ENCODE data around the gene GALNT9.

Gene GALNT9

GRCh38 chr12:132343294-132344004 lies 14.1 kb upstream of the GALNT9 start:
- H3K4me1 ChIP-seq (ENCODE audit: control insufficient read depth, insufficient read depth, low read length) = no peaks in the 10 kb centered on the region
- no peak overlapping the region for H3K4me3 ChIP-seq (ENCODE audit: insufficient read depth, low read depth, low read length)
- H3K9me3 ChIP-seq (ENCODE audit: control insufficient read depth, low read length) = peaks cover 2% of the 10 kb centered on the region
- no peaks in the 10 kb centered on the region for H3K36me3 ChIP-seq (ENCODE audit: control insufficient read depth, insufficient read depth, low read length)
- WGBS, 2 experiments = 84 to 86% methylated on average over 23 of the region's 23 CpGs
- H3K27ac ChIP-seq (ENCODE audit: insufficient read depth, low read depth, low read length, poor library complexity, severe bottlenecking) = no peak overlapping the region
- no peaks in the 10 kb centered on the region for H3K27me3 ChIP-seq (ENCODE audit: control insufficient read depth, insufficient read depth, low read length, poor library complexity, severe bottlenecking)

GRCh38 chr12:132342251-132343227 lies 13.2 kb upstream of the GALNT9 start:
- H3K9me3 ChIP-seq (ENCODE audit: control insufficient read depth, low read length) = no peaks in the 10 kb centered on the region
- no peak overlapping the region for H3K4me3 ChIP-seq (ENCODE audit: insufficient read depth, low read depth, low read length)
- no peaks in the 10 kb centered on the region for H3K4me1 ChIP-seq (ENCODE audit: control insufficient read depth, insufficient read depth, low read length)
- H3K27me3 ChIP-seq (ENCODE audit: control insufficient read depth, insufficient read depth, low read length, poor library complexity, severe bottlenecking) = no peaks in the 10 kb centered on the region
- no peak overlapping the region for H3K27ac ChIP-seq (ENCODE audit: insufficient read depth, low read depth, low read length, poor library complexity, severe bottlenecking)
- 74% methylated on average over 24 of the region's 24 CpGs for WGBS, 2 experiments
- H3K36me3 ChIP-seq (ENCODE audit: control insufficient read depth, insufficient read depth, low read length) = no peaks in the 10 kb centered on the region

- 88% methylated on average over 40 of the region's 40 CpGs for WGBS, 2 experiments
- Histone ChIP-seq H3K27ac (ENCODE audit: insufficient read depth, low read depth, low read length, poor library complexity, severe bottlenecking) (no peak overlapping the region), H3K36me3 (ENCODE audit: control insufficient read depth, insufficient read depth, low read length) (no peaks in the 10 kb centered on the region), H3K4me1 (ENCODE audit: control insufficient read depth, insufficient read depth, low read length) (no peaks in the 10 kb centered on the region), H3K27me3 (ENCODE audit: control insufficient read depth, insufficient read depth, low read length, poor library complexity, severe bottlenecking) (no peaks in the 10 kb centered on the region), H3K9me3 (ENCODE audit: control insufficient read depth, low read length) (peaks cover 2% of the 10 kb centered on the region), H3K4me3 (ENCODE audit: insufficient read depth, low read depth, low read length) (no peak overlapping the region)
Measured at GRCh38 chr12:132341318-132342050, 12.1 kb upstream of the GALNT9 start.

- H3K36me3 ChIP-seq (ENCODE audit: control insufficient read depth, insufficient read depth, low read length) = no peaks in the 10 kb centered on the region
- 91 to 92% methylated on average over 43 of the region's 43 CpGs for WGBS, 2 experiments
- H3K27me3 ChIP-seq (ENCODE audit: control insufficient read depth, insufficient read depth, low read length, poor library complexity, severe bottlenecking) = no peaks in the 10 kb centered on the region
- no peak overlapping the region for H3K27ac ChIP-seq (ENCODE audit: insufficient read depth, low read depth, low read length, poor library complexity, severe bottlenecking)
- peaks cover 8% of the 10 kb centered on the region for H3K9me3 ChIP-seq (ENCODE audit: control insufficient read depth, low read length)
- no peak overlapping the region for H3K4me3 ChIP-seq (ENCODE audit: insufficient read depth, low read depth, low read length)
- no peaks in the 10 kb centered on the region for H3K4me1 ChIP-seq (ENCODE audit: control insufficient read depth, insufficient read depth, low read length)
Measured at GRCh38 chr12:132340266-132341035, 11.1 kb upstream of the GALNT9 start.

GRCh38 chr12:132339856-132340255 lies 10.5 kb upstream of the GALNT9 start:
- no peaks in the 10 kb centered on the region for H3K4me1 ChIP-seq (ENCODE audit: control insufficient read depth, insufficient read depth, low read length)
- H3K9me3 ChIP-seq (ENCODE audit: control insufficient read depth, low read length) = peaks cover 14% of the 10 kb centered on the region
- 91 to 93% methylated on average over 17 of the region's 17 CpGs for WGBS, 2 experiments
- H3K27ac ChIP-seq (ENCODE audit: insufficient read depth, low read depth, low read length, poor library complexity, severe bottlenecking) = no peak overlapping the region
- H3K4me3 ChIP-seq (ENCODE audit: insufficient read depth, low read depth, low read length) = no peak overlapping the region
- H3K36me3 ChIP-seq (ENCODE audit: control insufficient read depth, insufficient read depth, low read length) = no peaks in the 10 kb centered on the region
- no peaks in the 10 kb centered on the region for H3K27me3 ChIP-seq (ENCODE audit: control insufficient read depth, insufficient read depth, low read length, poor library complexity, severe bottlenecking)

- Histone ChIP-seq H3K36me3 (ENCODE audit: control insufficient read depth, insufficient read depth, low read length) (no peaks in the 10 kb centered on the region), H3K4me3 (ENCODE audit: insufficient read depth, low read depth, low read length) (no peak overlapping the region), H3K4me1 (ENCODE audit: control insufficient read depth, insufficient read depth, low read length) (no peaks in the 10 kb centered on the region), H3K27ac (ENCODE audit: insufficient read depth, low read depth, low read length, poor library complexity, severe bottlenecking) (no peak overlapping the region), H3K9me3 (ENCODE audit: control insufficient read depth, low read length) (peaks cover 16% of the 10 kb centered on the region), H3K27me3 (ENCODE audit: control insufficient read depth, insufficient read depth, low read length, poor library complexity, severe bottlenecking) (no peaks in the 10 kb centered on the region)
- 91 to 93% methylated on average over 24 of the region's 24 CpGs for WGBS, 2 experiments
Measured at GRCh38 chr12:132338781-132339180, 9.4 kb upstream of the GALNT9 start.

GRCh38 chr12:132338311-132338710 lies 8.9 kb upstream of the GALNT9 start:
- H3K4me3 ChIP-seq (ENCODE audit: insufficient read depth, low read depth, low read length) = no peak overlapping the region
- no peaks in the 10 kb centered on the region for H3K27me3 ChIP-seq (ENCODE audit: control insufficient read depth, insufficient read depth, low read length, poor library complexity, severe bottlenecking)
- H3K4me1 ChIP-seq (ENCODE audit: control insufficient read depth, insufficient read depth, low read length) = no peaks in the 10 kb centered on the region
- 89 to 91% methylated on average over 20 of the region's 20 CpGs for WGBS, 2 experiments
- H3K27ac ChIP-seq (ENCODE audit: insufficient read depth, low read depth, low read length, poor library complexity, severe bottlenecking) = no peak overlapping the region
- H3K9me3 ChIP-seq (ENCODE audit: control insufficient read depth, low read length) = peaks cover 16% of the 10 kb centered on the region
- no peaks in the 10 kb centered on the region for H3K36me3 ChIP-seq (ENCODE audit: control insufficient read depth, insufficient read depth, low read length)

GRCh38 chr12:132337557-132337956 lies 8.2 kb upstream of the GALNT9 start:
- no peaks in the 10 kb centered on the region for H3K27me3 ChIP-seq (ENCODE audit: control insufficient read depth, insufficient read depth, low read length, poor library complexity, severe bottlenecking)
- H3K4me3 ChIP-seq (ENCODE audit: insufficient read depth, low read depth, low read length) = no peak overlapping the region

GRCh38 chr12:132336451-132337413 lies 7.3 kb upstream of the GALNT9 start:
- Histone ChIP-seq H3K4me3 (ENCODE audit: insufficient read depth, low read depth, low read length) (no peak overlapping the region), H3K36me3 (ENCODE audit: control insufficient read depth, insufficient read depth, low read length) (no peaks in the 10 kb centered on the region), H3K27me3 (ENCODE audit: control insufficient read depth, insufficient read depth, low read length, poor library complexity, severe bottlenecking) (no peaks in the 10 kb centered on the region), H3K4me1 (ENCODE audit: control insufficient read depth, insufficient read depth, low read length) (no peaks in the 10 kb centered on the region), H3K27ac (ENCODE audit: insufficient read depth, low read depth, low read length, poor library complexity, severe bottlenecking) (no peak overlapping the region), H3K9me3 (ENCODE audit: control insufficient read depth, low read length) (peaks cover 16% of the 10 kb centered on the region)
- WGBS, 2 experiments = 91 to 93% methylated on average over 41 of the region's 41 CpGs

More at GRCh38 chr12:132337557-132337956, 8.2 kb upstream of the GALNT9 start:
- peaks cover 16% of the 10 kb centered on the region for H3K9me3 ChIP-seq (ENCODE audit: control insufficient read depth, low read length)
- H3K4me1 ChIP-seq (ENCODE audit: control insufficient read depth, insufficient read depth, low read length) = no peaks in the 10 kb centered on the region
- H3K27ac ChIP-seq (ENCODE audit: insufficient read depth, low read depth, low read length, poor library complexity, severe bottlenecking) = no peak overlapping the region
- 94 to 95% methylated on average over 27 of the region's 27 CpGs for WGBS, 2 experiments
- H3K36me3 ChIP-seq (ENCODE audit: control insufficient read depth, insufficient read depth, low read length) = no peaks in the 10 kb centered on the region

Measured in ectodermal cell (in vitro differentiated cells).